IMR-90 (cell line): Measurements from ENCODE around the gene NTSR2. TPM values are rescaled to one million over a fixed set of nuclear protein-coding genes. Genes with fewer than 3 reads are reported as not detected.
"Not testable (repeated sequence)": the region's sequence is repeated elsewhere in the genome, so short reads cannot be mapped to it uniquely, and the experiment has no call there.

ENCODE experiments used
- ATAC-seq: fragments of 200-7000 bp; cut with Tn5 transposase; 2 replicates; pipeline ENCODE4 v1.9.1; 2020; ENCODE audit warnings: low read depth, mild to moderate bottlenecking, moderate library complexity
- BruUV-seq: library from RNA; stranded (reverse); fragments of 400-500 nt; replicated peaks from 2 replicates; lab custom pipeline; 2021; lab: Mats Ljungman, UMichigan
- CTCF ChIA-PET: fragments of 300-600 bp; formaldehyde crosslinking; extraction: SDS; loops from one replicate; lab custom pipeline; 2021; ENCODE audit warnings: antibody characterized with exemption; lab: Yijun Ruan, JAX
- POLR2A ChIA-PET: fragments of 300-600 bp; sonication (Branson Sonifier 250); formaldehyde crosslinking; loops from one replicate; lab custom pipeline; 2022; ENCODE audit warnings: antibody characterized with exemption; ENCODE audit not compliant: unreplicated experiment; lab: Charles Lee
- DNase-seq: peaks from one replicate; pipeline ENCODE4 v3.0.0; 2013
- H2AFZ ChIP-seq: replicated peaks from 2 replicates; pipeline ENCODE3; 2013; ENCODE audit warnings: low read length, mild to moderate bottlenecking; ENCODE audit not compliant: poor library complexity
- H2AK5ac ChIP-seq: 2 replicates; pipeline ENCODE4 v1.6.1; 2013; ENCODE audit warnings: low read depth, low read length, inconsistent platforms
- H2AK9ac ChIP-seq: replicated peaks from 2 replicates; pipeline ENCODE3; 2013; ENCODE audit warnings: mild to moderate bottlenecking, low read depth, low read length, moderate library complexity; ENCODE audit not compliant: poor library complexity
- H2BK120ac ChIP-seq: 2 replicates; pipeline ENCODE4 v1.6.1; 2013; ENCODE audit warnings: low read depth, low read length, inconsistent platforms
- H2BK15ac ChIP-seq: 3 replicates; pipeline ENCODE4 v1.6.1; 2013; ENCODE audit warnings: low read depth, low read length, inconsistent platforms
- H2BK20ac ChIP-seq: 2 replicates; pipeline ENCODE4 v1.6.1; 2013; ENCODE audit warnings: low read depth, mild to moderate bottlenecking, inconsistent platforms, low read length, moderate library complexity
- H2BK5ac ChIP-seq: 2 replicates; pipeline ENCODE4 v1.6.1; 2013; ENCODE audit warnings: mild to moderate bottlenecking, low read depth, low read length, inconsistent platforms; ENCODE audit not compliant: poor library complexity, severe bottlenecking
- H3K14ac ChIP-seq: replicated peaks from 2 replicates; pipeline ENCODE4 v1.6.1; 2013; ENCODE audit warnings: low read depth, low read length, inconsistent platforms
- H3K18ac ChIP-seq: 2 replicates; pipeline ENCODE4 v1.6.1; 2013; ENCODE audit warnings: low read depth, low read length, control low read depth
- H3K23ac ChIP-seq: 2 replicates; pipeline ENCODE4 v1.6.1; 2013; ENCODE audit warnings: low read depth, low read length, inconsistent platforms
- H3K27ac ChIP-seq: 2 replicates; pipeline ENCODE4 v1.5.1; 2013; ENCODE audit warnings: mild to moderate bottlenecking, control low read depth, low read length; ENCODE audit not compliant: insufficient read depth
- H3K27me3 ChIP-seq: 2 replicates; pipeline ENCODE4 v1.6.1; 2013; ENCODE audit warnings: low read length; ENCODE audit not compliant: control insufficient read depth, insufficient read depth
- H3K36me3 ChIP-seq: 2 replicates; pipeline ENCODE4 v1.6.1; 2013; ENCODE audit warnings: low read length, mixed read lengths; ENCODE audit not compliant: control insufficient read depth, insufficient read depth
- H3K4ac ChIP-seq: 2 replicates; pipeline ENCODE4 v1.6.1; 2013; ENCODE audit warnings: low read depth, low read length, inconsistent platforms
- H3K4me1 ChIP-seq: 2 replicates; pipeline ENCODE4 v1.6.1; 2013; ENCODE audit warnings: low read length, mixed read lengths; ENCODE audit not compliant: control insufficient read depth, insufficient read depth
- H3K4me2 ChIP-seq: 2 replicates; pipeline ENCODE4 v1.6.1; 2013; ENCODE audit warnings: low read depth, mild to moderate bottlenecking, control low read depth, low read length, moderate library complexity
- H3K4me3 ChIP-seq: 2 replicates; pipeline ENCODE4 v1.5.1; 2013; ENCODE audit warnings: low read depth, mild to moderate bottlenecking, control low read depth, low read length, moderate library complexity; ENCODE audit not compliant: insufficient read depth
- H3K56ac ChIP-seq: 2 replicates; pipeline ENCODE4 v1.6.1; 2013; ENCODE audit warnings: low read length, inconsistent platforms; ENCODE audit not compliant: insufficient read depth; ENCODE audit errors: extremely low read depth
- H3K79me1 ChIP-seq, 2 experiments: 2 replicates each; pipeline ENCODE4 v1.6.1; 2013; ENCODE audit warnings: low read length in 2 of 2, inconsistent platforms in 1 of 2, low read depth in 1 of 2
- H3K9ac ChIP-seq: 2 replicates; pipeline ENCODE4 v1.6.1; 2013; ENCODE audit warnings: low read depth, low read length, control low read depth
- H3K9me1 ChIP-seq: 2 replicates; pipeline ENCODE4 v1.6.1; 2013; ENCODE audit warnings: low read length, inconsistent platforms; ENCODE audit not compliant: insufficient read depth
- H3K9me3 ChIP-seq: 2 replicates; pipeline ENCODE4 v1.6.1; 2013; ENCODE audit warnings: low read length; ENCODE audit not compliant: control insufficient read depth, insufficient read depth
- H4K20me1 ChIP-seq: 2 replicates; pipeline ENCODE4 v1.6.1; 2013; ENCODE audit warnings: low read length, inconsistent platforms; ENCODE audit not compliant: insufficient read depth
- H4K5ac ChIP-seq: 2 replicates; pipeline ENCODE4 v1.6.1; 2013; ENCODE audit warnings: mild to moderate bottlenecking, low read depth, low read length, control low read depth
- H4K8ac ChIP-seq, 2 experiments: 2 replicates each; pipeline ENCODE4 v1.6.1; 2013; ENCODE audit warnings: low read depth in 2 of 2, low read length in 2 of 2, control low read depth in 1 of 2, inconsistent platforms in 1 of 2
- H4K91ac ChIP-seq: 2 replicates; pipeline ENCODE4 v1.6.1; 2013; ENCODE audit warnings: low read depth, low read length, inconsistent platforms; ENCODE audit not compliant: insufficient read depth
- WGBS, 2 experiments: methylation state at CpG; one replicate each; pipeline versions ENCODE4 v1.1.5 to v1.1.7; 2013; ENCODE audit warnings: missing lambda C conversion rate in 2 of 2; ENCODE audit not compliant: insufficient read length in 1 of 2; ENCODE audit errors: extremely low coverage in 2 of 2; 5-methylcytosine and 5-hydroxymethylcytosine counted together
- dilution Hi-C: fragments of 300-500 bp; cut with HindIII; formaldehyde crosslinking; loops from one replicate; pipeline ENCODE4 v1.14.3; 2018; ENCODE audit warnings: low sequenced_read_pairs; ENCODE audit not compliant: unreplicated experiment
- in situ Hi-C: fragments of 300-500 bp; cut with MboI; formaldehyde crosslinking; loops from 3 replicates; pipeline ENCODE4 v1.14.3; 2019; ENCODE audit warnings: low sequenced_read_pairs, inconsistent platforms, mixed read lengths
- intact Hi-C: fragments of 100-400 bp; cut with micrococcal nuclease; formaldehyde crosslinking; loops from 2 replicates; pipeline ENCODE4 v1.10.0; 2022
- polyA plus RNA-seq, 3 experiments: library from polyadenylated mRNA; depleted of rRNA; stranded (reverse); fragments of >200 nt; gene quantifications; 2 replicates each; pipeline ENCODE4 v1.2.3, GENCODE V29; 2012; ENCODE audit warnings: low replicate concordance in 1 of 3
- total RNA-seq: library from RNA; depleted of rRNA; stranded (reverse); fragments of >200 nt; gene quantifications from 2 replicates; pipeline ENCODE4 v1.2.3, GENCODE V29; 2012

Gene NTSR2
- total and polyA plus RNA-seq, 2 of the 4 experiments (the other 2 are of a cell fraction): not detected

- H3K56ac ChIP-seq, H3K9me3 ChIP-seq, H2BK5ac ChIP-seq, H3K4me1 ChIP-seq, H4K8ac ChIP-seq, ATAC-seq, H3K4me2 ChIP-seq, H2BK120ac ChIP-seq, H3K79me1 ChIP-seq, H2BK20ac ChIP-seq, H3K4ac ChIP-seq, H2AFZ ChIP-seq, POLR2A ChIA-PET, H3K14ac ChIP-seq, DNase-seq, H3K18ac ChIP-seq, intact Hi-C loops, H3K23ac ChIP-seq, H2AK9ac ChIP-seq, H3K9me1 ChIP-seq, dilution Hi-C loops, H4K5ac ChIP-seq, H4K91ac ChIP-seq, H3K9ac ChIP-seq, BruUV-seq, H2BK15ac ChIP-seq, H4K20me1 ChIP-seq, H3K36me3 ChIP-seq, in situ Hi-C loops, H3K4me3 ChIP-seq, H2AK5ac ChIP-seq, CTCF ChIA-PET, H3K27ac ChIP-seq: not testable (repeated sequence)
- WGBS, 2 experiments: no CpG with 5 or more reads among the region's 2 CpGs
- peaks cover 50% of the 10 kb centered on the region for H3K27me3 ChIP-seq
Measured at GRCh38 chr2:11660396-11660795, 9.6 kb downstream of the NTSR2 start.
